ENCODE measurements around the gene LITAFD. TPM values are rescaled to one million over a fixed set of nuclear protein-coding genes. Genes with fewer than 3 reads are reported as not detected.

LITAFD gene
- total and polyA plus RNA-seq, 2 of the 4 experiments (the other 2 are of a cell fraction) = not detected

DNA sequence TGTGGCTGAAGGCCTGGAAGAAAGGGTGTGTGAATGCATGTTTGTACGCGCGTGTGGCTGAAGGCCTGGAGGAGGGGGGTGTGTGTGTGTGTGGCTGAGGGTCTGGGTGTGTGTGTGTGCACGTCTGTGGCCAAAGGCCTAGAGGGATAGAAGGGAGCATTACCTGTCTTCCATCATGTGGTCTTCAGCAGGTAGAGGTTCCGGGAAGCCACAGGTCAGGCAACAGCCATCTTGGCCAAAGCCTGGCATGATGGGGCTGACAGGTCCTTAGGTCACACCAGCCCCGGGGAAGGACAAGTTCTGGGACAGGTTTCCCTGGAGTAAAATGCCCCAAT lies 5.2 kb downstream of the LITAFD start:
- Histone ChIP-seq H3K36me3 (ENCODE audit: control insufficient read depth, insufficient read depth, low read length) (peaks cover 26% of the 10 kb centered on the region), H3K27ac (ENCODE audit: insufficient read depth, low read length) (no peak overlapping the region), H2BK5ac (ENCODE audit: low read depth, low read length, poor library complexity, severe bottlenecking) (no peak overlapping the region), H3K23ac (ENCODE audit: low read depth, low read length) (no peak overlapping the region), H3K9me3 (ENCODE audit: control insufficient read depth, insufficient read depth, low read length) (no peaks in the 10 kb centered on the region), H2BK20ac (ENCODE audit: low read depth, low read length) (no peak overlapping the region), H2BK120ac (ENCODE audit: low read depth, low read length) (no peak overlapping the region), H3K4me2 (ENCODE audit: low read depth, low read length) (no peak overlapping the region), H3K4me3 (ENCODE audit: insufficient read depth, low read depth, low read length) (no peak overlapping the region), H2AFZ (replicated peaks; ENCODE audit: low read length, poor library complexity) (no peak overlapping the region), H4K5ac (ENCODE audit: low read depth, low read length) (no peak overlapping the region), H4K20me1 (ENCODE audit: insufficient read depth, low read length) (peaks cover 38% of the 10 kb centered on the region), H2AK9ac (replicated peaks; ENCODE audit: low read depth, low read length, poor library complexity) (no peak overlapping the region), H4K91ac (ENCODE audit: insufficient read depth, low read depth, low read length) (no peak overlapping the region), H3K56ac (ENCODE audit: extremely low read depth, insufficient read depth, low read length) (no peak overlapping the region), H3K18ac (ENCODE audit: low read depth, low read length) (no peak overlapping the region), H2AK5ac (ENCODE audit: low read depth, low read length) (no peak overlapping the region), H2BK15ac (ENCODE audit: low read depth, low read length) (no peak overlapping the region), H3K9ac (ENCODE audit: low read depth, low read length) (no peak overlapping the region), H3K27me3 (ENCODE audit: control insufficient read depth, insufficient read depth, low read length) (no peaks in the 10 kb centered on the region), H3K4me1 (ENCODE audit: control insufficient read depth, insufficient read depth, low read length) (peaks cover 27% of the 10 kb centered on the region), H4K8ac (ENCODE audit: low read depth in 2 of 2, low read length in 2 of 2) (no peak overlapping the region), H3K4ac (ENCODE audit: low read depth, low read length) (no peak overlapping the region), H3K14ac (replicated peaks; ENCODE audit: low read depth, low read length) (no peak overlapping the region; the same call in 1 of the 2 replicates), H3K79me1 (ENCODE audit: low read depth in 1 of 2, low read length in 2 of 2) (peaks cover 7 to 62% of the 10 kb centered on the region in 2 experiments; a peak in 3 of 4 replicates), H3K9me1 (ENCODE audit: insufficient read depth, low read length) (peaks cover 33% of the 10 kb centered on the region)
- no peak for TF ChIP-seq RFX5 (IDR thresholded peaks at IDR 0.05; ENCODE audit: low read depth, low read length)
- no peak for TF ChIP-seq RCOR1 (IDR thresholded peaks at IDR 0.05; ENCODE audit: insufficient replicate concordance, low read length)
- no peak for TF ChIP-seq MXI1 (IDR thresholded peaks at IDR 0.05; ENCODE audit: borderline replicate concordance, low read depth, low read length)
- no peak for DNase-seq
- BruUV-seq (replicated peaks) = no TSS peak
- in situ Hi-C loops (cut with MboI; ENCODE audit: low sequenced_read_pairs) (no loop called here), dilution Hi-C loops (cut with HindIII; ENCODE audit: low sequenced_read_pairs, unreplicated experiment) (no loop called here), intact Hi-C loops (cut with micrococcal nuclease) (loop anchor here (5.0 to 10.0 kb wide), 2 partner anchors 57 to 120 kb away; no protein-coding TSS in a partner anchor)
- POLR2A ChIA-PET (ENCODE audit: unreplicated experiment) = no interaction called here
- ATAC-seq (ENCODE audit: low read depth) = no peak
- CTCF ChIA-PET = no interaction called here
- 100% methylated on average over 4 of the region's 6 CpGs; no CpG with 5 or more reads in 1 of the 2 experiments for WGBS, 2 experiments (ENCODE audit: extremely low coverage in 2 of 2, insufficient read length in 1 of 2)
